ENCODE data around the gene LMO2.

DNA sequence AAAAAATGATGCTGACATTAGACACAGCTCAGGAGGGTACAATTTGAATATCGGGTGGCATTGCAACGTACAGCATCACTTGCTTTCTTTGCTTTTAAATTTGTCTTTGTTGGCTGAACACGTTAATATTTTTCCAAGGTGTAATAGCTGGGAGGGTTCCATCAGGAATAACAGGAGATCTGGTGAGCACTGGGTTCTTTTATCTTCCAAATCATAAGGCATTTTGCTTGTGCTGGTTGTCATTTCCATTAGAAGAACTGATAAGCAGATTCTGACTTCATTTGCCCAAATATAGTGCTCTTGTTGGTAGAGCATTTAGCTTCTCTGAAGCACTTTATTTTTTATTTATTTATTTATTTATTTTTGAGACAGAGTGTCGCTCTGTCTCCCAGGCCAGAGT, 48.9 kb downstream of the LMO2 start:
- TF ChIP-seq, protein P1, sequence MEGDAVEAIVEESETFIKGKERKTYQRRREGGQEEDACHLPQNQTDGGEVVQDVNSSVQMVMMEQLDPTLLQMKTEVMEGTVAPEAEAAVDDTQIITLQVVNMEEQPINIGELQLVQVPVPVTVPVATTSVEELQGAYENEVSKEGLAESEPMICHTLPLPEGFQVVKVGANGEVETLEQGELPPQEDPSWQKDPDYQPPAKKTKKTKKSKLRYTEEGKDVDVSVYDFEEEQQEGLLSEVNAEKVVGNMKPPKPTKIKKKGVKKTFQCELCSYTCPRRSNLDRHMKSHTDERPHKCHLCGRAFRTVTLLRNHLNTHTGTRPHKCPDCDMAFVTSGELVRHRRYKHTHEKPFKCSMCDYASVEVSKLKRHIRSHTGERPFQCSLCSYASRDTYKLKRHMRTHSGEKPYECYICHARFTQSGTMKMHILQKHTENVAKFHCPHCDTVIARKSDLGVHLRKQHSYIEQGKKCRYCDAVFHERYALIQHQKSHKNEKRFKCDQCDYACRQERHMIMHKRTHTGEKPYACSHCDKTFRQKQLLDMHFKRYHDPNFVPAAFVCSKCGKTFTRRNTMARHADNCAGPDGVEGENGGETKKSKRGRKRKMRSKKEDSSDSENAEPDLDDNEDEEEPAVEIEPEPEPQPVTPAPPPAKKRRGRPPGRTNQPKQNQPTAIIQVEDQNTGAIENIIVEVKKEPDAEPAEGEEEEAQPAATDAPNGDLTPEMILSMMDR (IDR thresholded peaks at IDR 0.05): no peak
- no peak for TF ChIP-seq ZFX (IDR thresholded peaks at IDR 0.05; ENCODE audit: borderline replicate concordance)

Data from 22Rv1 (cell line).